Breast epithelium (tissue), 4 donors: ENCODE measurements around the gene LNX1. TPM values are rescaled to one million over a fixed set of nuclear protein-coding genes. Genes with fewer than 3 reads are reported as not detected.

Source experiments
- DNase-seq, 2 donors: peaks; one replicate each; pipeline ENCODE4 v3.0.0-alpha.2; 2019; ENCODE audit warnings: low spot score in 2 of 2
- H3K27ac ChIP-seq, 2 donors: fragments of 200-600 bp; sonication (generic) in 1 of 2; one replicate each; pipeline ENCODE4 v1.5.1; 2016 to 2019; ENCODE audit warnings: mild to moderate bottlenecking in 1 of 2
- H3K27me3 ChIP-seq, 2 donors: fragments of 200-600 bp; sonication (generic) in 1 of 2; one replicate each; pipeline versions ENCODE4 v1.5.1 to v1.6.0; 2017 to 2019; ENCODE audit warnings: control low read depth in 1 of 2, mild to moderate bottlenecking in 1 of 2
- H3K36me3 ChIP-seq: fragments of 200-600 bp; one replicate; pipeline ENCODE4 v1.5.1; 2019
- H3K4me1 ChIP-seq, 2 donors: fragments of 200-600 bp; sonication (generic); one replicate each; pipeline ENCODE4 v1.5.1; 2016 to 2019; ENCODE audit warnings: control low read depth in 1 of 2
- H3K4me3 ChIP-seq, 3 donors: fragments of 200-600 bp; sonication (generic); 1 replicate in 2 of 3; 2 replicates in 1 of 3; pipeline ENCODE4 v1.5.1; 2016 to 2019; ENCODE audit warnings: mild to moderate bottlenecking in 3 of 3, moderate library complexity in 2 of 3
- H3K9me3 ChIP-seq, 2 donors: fragments of 200-600 bp; sonication (generic) in 1 of 2; one replicate each; pipeline ENCODE4 v1.5.1; 2016 to 2019; ENCODE audit warnings: control low read depth in 1 of 2
- POLR2A ChIP-seq: fragments of 450-650 bp; IDR thresholded peaks from one replicate; pipeline ENCODE4 v1.6.1; 2016; ENCODE audit warnings: antibody characterized with exemption, mild to moderate bottlenecking, moderate library complexity
- POLR2AphosphoS5 ChIP-seq, 3 donors: sonication (generic); formaldehyde crosslinking; IDR thresholded peaks; one replicate each; pipeline ENCODE4 v1.6.1; 2017; ENCODE audit warnings: antibody characterized with exemption in 3 of 3
- intact Hi-C: fragments of 100-400 bp; cut with DNase I; formaldehyde crosslinking; loops from one replicate; pipeline ENCODE4 v1.15.1; 2023; ENCODE audit warnings: low total_unique reads
- total RNA-seq, 3 donors: library from RNA; depleted of rRNA; stranded (reverse); fragments of >200 nt; gene quantifications; one replicate each; pipeline ENCODE4 v1.1.0, GENCODE V29; 2016
- TF ChIP-seq, protein P1 (sequence below), 3 donors: fragments of 450-650 bp; IDR thresholded peaks; one replicate each; pipeline ENCODE4 v1.5.1; 2016 to 2017; ENCODE audit warnings: antibody characterized with exemption in 3 of 3, mild to moderate bottlenecking in 3 of 3, moderate library complexity in 3 of 3

LNX1 gene
- total RNA-seq, 3 donors from 2014 or later: 19.7 to 22.6 (median 22.5) TPM

DNA sequence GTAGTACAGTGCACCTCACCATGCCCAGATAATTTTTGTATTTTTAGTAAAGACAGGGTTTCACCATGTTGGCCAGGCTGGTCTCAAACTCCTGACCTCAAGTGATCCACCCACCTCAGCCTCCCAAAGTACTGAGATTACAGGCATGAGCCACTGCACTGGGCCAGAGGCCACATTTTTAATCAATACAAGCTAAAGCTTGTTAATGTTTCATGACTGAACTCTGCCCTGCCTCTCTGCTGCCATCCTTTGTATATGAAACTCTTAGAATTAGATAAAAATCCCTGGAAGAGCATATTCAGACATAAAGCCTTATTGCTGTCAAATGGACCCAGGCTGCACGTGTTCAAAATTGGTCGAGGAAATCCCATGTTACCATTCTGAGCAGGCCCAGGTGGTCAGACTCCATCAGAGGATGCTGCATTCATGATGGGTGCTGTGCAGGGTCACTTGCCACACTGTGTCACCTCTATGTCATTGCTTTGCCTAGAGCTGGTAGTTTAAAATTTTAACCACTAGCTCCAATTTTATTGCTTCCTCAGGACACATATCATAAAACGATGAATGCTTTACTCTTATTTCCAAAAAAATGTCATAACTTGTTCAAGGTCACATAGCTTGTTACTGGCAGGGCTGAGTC, 45.2 kb downstream of the LNX1 start:
- intact Hi-C loops: no loop called here
- TF ChIP-seq POLR2A (no peak), POLR2AphosphoS5 (IDR thresholded peaks at IDR 0.05) (no peak)
- TF ChIP-seq, protein P1, sequence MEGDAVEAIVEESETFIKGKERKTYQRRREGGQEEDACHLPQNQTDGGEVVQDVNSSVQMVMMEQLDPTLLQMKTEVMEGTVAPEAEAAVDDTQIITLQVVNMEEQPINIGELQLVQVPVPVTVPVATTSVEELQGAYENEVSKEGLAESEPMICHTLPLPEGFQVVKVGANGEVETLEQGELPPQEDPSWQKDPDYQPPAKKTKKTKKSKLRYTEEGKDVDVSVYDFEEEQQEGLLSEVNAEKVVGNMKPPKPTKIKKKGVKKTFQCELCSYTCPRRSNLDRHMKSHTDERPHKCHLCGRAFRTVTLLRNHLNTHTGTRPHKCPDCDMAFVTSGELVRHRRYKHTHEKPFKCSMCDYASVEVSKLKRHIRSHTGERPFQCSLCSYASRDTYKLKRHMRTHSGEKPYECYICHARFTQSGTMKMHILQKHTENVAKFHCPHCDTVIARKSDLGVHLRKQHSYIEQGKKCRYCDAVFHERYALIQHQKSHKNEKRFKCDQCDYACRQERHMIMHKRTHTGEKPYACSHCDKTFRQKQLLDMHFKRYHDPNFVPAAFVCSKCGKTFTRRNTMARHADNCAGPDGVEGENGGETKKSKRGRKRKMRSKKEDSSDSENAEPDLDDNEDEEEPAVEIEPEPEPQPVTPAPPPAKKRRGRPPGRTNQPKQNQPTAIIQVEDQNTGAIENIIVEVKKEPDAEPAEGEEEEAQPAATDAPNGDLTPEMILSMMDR (IDR thresholded peaks at IDR 0.05): no peak
- Histone ChIP-seq H3K27ac (no peak overlapping the region), H3K27me3 (no peaks in the 10 kb centered on the region), H3K4me1 (no peaks in the 10 kb centered on the region), H3K36me3 (no peaks in the 10 kb centered on the region), H3K9me3 (no peaks in the 10 kb centered on the region), H3K4me3 (no peak overlapping the region)
- no peak for DNase-seq

GRCh38 chr4:53545273-53545672, 46.0 kb downstream of the LNX1 start:
- no peaks in the 10 kb centered on the region for H3K9me3 ChIP-seq
- no peak overlapping the region for H3K27ac ChIP-seq
- H3K4me3 ChIP-seq: no peak overlapping the region
- TF ChIP-seq, protein P1 (IDR thresholded peaks at IDR 0.05): no peak
- TF ChIP-seq POLR2AphosphoS5 (IDR thresholded peaks at IDR 0.05): no peak
- TF ChIP-seq POLR2A: no peak
- intact Hi-C loops: no loop called here
- no peaks in the 10 kb centered on the region for H3K4me1 ChIP-seq
- DNase-seq: no peak
- no peaks in the 10 kb centered on the region for H3K36me3 ChIP-seq
- no peaks in the 10 kb centered on the region for H3K27me3 ChIP-seq

GRCh38 chr4:53543561-53543960, 47.7 kb downstream of the LNX1 start:
- H3K36me3 ChIP-seq: no peaks in the 10 kb centered on the region
- H3K4me1 ChIP-seq: no peaks in the 10 kb centered on the region
- H3K9me3 ChIP-seq: no peaks in the 10 kb centered on the region
- H3K27ac ChIP-seq: no peak overlapping the region
- H3K4me3 ChIP-seq: no peak overlapping the region
- no peak for DNase-seq
- intact Hi-C loops: no loop called here
- TF ChIP-seq, protein P1 (IDR thresholded peaks at IDR 0.05): no peak
- TF ChIP-seq POLR2A (no peak), POLR2AphosphoS5 (IDR thresholded peaks at IDR 0.05) (no peak)
- no peaks in the 10 kb centered on the region for H3K27me3 ChIP-seq

DNA sequence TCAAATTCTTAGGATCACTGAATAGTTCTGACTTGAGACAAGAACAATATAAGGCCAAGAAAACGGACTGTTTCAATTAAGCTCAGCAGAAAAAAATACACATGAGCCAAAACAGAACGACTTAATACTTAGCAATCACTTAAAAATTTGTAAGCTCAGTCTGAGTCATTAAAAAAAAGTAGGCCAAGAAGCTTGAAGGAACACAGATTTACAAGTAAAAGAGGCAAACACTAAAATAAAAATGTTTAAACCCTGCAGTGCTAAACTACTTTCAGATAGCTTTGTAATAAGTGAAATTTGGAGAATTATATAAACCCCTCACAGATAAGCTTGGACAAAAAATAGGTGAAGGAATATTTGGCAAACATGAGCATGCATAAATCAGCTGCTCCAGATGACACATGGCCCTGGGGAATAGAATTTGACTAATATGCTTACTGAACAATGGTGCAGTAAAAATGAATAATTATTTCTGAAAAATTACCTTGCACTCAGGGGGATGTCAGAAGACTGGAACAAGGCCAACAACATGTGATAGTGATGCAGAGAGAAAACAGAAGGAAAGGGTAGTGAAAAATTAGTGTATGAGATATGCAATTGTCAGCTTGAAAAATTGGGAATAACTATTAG, 49.6 kb downstream of the LNX1 start:
- Histone ChIP-seq H3K27ac (peak overlapping the region; percentile 69 to 75), H3K27me3 (no peaks in the 10 kb centered on the region)
- intact Hi-C loops: no loop called here

DNA sequence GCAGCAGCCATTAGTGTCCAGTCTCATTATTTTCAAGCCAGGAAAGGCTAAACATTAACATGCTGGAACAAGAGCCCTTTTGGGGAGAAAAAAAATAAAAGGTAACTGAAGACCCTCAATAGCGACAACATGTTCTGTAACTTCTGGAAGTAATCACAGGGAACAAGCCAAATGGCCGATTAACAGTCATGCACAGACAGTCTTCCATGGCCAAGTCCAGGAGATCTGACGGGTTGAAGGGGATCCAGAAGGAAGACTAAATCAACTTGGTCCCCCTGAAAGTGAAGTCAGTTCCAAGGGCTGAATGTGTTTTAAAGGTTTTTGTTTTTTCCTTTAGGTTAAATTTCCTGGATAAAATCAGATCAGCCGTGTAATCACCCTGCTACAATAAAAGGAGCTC, 52.5 kb downstream of the LNX1 start:
- Histone ChIP-seq H3K4me3 (no peak overlapping the region), H3K27me3 (no peaks in the 10 kb centered on the region), H3K4me1 (no peaks in the 10 kb centered on the region), H3K9me3 (no peaks in the 10 kb centered on the region), H3K27ac (no peak overlapping the region), H3K36me3 (no peaks in the 10 kb centered on the region)
- no peak for DNase-seq
- intact Hi-C loops: no loop called here
- TF ChIP-seq, protein P1 (IDR thresholded peaks at IDR 0.05): no peak
- TF ChIP-seq POLR2AphosphoS5 (IDR thresholded peaks at IDR 0.05) (no peak), POLR2A (no peak)

More for the DNA sequence above, 49.6 kb downstream of the LNX1 start:
- no peak for TF ChIP-seq POLR2AphosphoS5 (IDR thresholded peaks at IDR 0.05)
- no peak for DNase-seq
- Histone ChIP-seq H3K4me1 (no peaks in the 10 kb centered on the region), H3K36me3 (no peaks in the 10 kb centered on the region), H3K9me3 (no peaks in the 10 kb centered on the region), H3K4me3 (no peak overlapping the region)
